CD14-positive monocyte (primary cell): ENCODE data around the gene ODR4. TPM values are rescaled to one million over a fixed set of nuclear protein-coding genes. Genes with fewer than 3 reads are reported as not detected.
A peak's percentile ranks its signal among the peaks of the same experiment; 100 is the strongest.
"Not testable (repeated sequence)": the region's sequence is repeated elsewhere in the genome, so short reads cannot be mapped to it uniquely, and the experiment has no call there.

Source experiments
- DNase-seq, 3 donors: peaks; one replicate each; pipeline ENCODE4 v3.0.0-alpha.2; 2011 to 2022
- H2AFZ ChIP-seq: 2 replicates; pipeline ENCODE4 v1.6.0; 2012; ENCODE audit warnings: mild to moderate bottlenecking, low read depth, low read length, inconsistent platforms; ENCODE audit not compliant: insufficient read depth, poor library complexity, severe bottlenecking
- H3K27ac ChIP-seq, 2 donors: 1 replicate in 1 of 2; 2 replicates in 1 of 2; pipeline ENCODE4 v1.5.1; 2012 to 2013; ENCODE audit warnings: low read length in 2 of 2, control low read depth in 1 of 2, inconsistent platforms in 1 of 2, low read depth in 1 of 2, mild to moderate bottlenecking in 1 of 2
- H3K27me3 ChIP-seq, 2 donors: one replicate each; pipeline versions ENCODE4 v1.6.0 to v1.6.1; 2011 to 2013; ENCODE audit warnings: low read length in 2 of 2; ENCODE audit not compliant: control insufficient read depth in 2 of 2, insufficient read depth in 2 of 2
- H3K36me3 ChIP-seq, 2 donors: replicated peaks in 1 of 2; 1 replicate in 1 of 2; 2 replicates in 1 of 2; pipeline versions ENCODE4 v1.5.1 to v1.6.1; 2012 to 2013; ENCODE audit warnings: low read length in 2 of 2, control low read depth in 1 of 2, inconsistent platforms in 1 of 2, mild to moderate bottlenecking in 1 of 2; ENCODE audit not compliant: insufficient read depth in 2 of 2, control insufficient read depth in 1 of 2
- H3K4me1 ChIP-seq, 2 donors: 1 replicate in 1 of 2; 2 replicates in 1 of 2; pipeline versions ENCODE4 v1.5.1 to v1.6.1; 2012 to 2013; ENCODE audit warnings: low read length in 2 of 2, control low read depth in 1 of 2, inconsistent platforms in 1 of 2, mild to moderate bottlenecking in 1 of 2, moderate library complexity in 1 of 2; ENCODE audit not compliant: insufficient read depth in 2 of 2, control insufficient read depth in 1 of 2
- H3K4me2 ChIP-seq: replicated peaks from 2 replicates; pipeline ENCODE3; 2012; ENCODE audit warnings: low read length, moderate library complexity, mild to moderate bottlenecking; ENCODE audit not compliant: poor library complexity, severe bottlenecking; ENCODE audit errors: extremely low read depth
- H3K4me3 ChIP-seq, 3 experiments: fragments of 200-600 bp in 1 of 3; sonication (generic) in 1 of 3; replicated peaks in 1 of 3; 1 replicate in 2 of 3; 2 replicates in 1 of 3; pipeline ENCODE4 v1.5.1; 2011 to 2013; ENCODE audit warnings: low read length in 3 of 3, mild to moderate bottlenecking in 3 of 3, control low read depth in 2 of 3, low read depth in 2 of 3, inconsistent platforms in 1 of 3, moderate library complexity in 1 of 3
- H3K79me2 ChIP-seq: 2 replicates; pipeline ENCODE4 v1.6.0; 2012; ENCODE audit warnings: mild to moderate bottlenecking, control low read depth, inconsistent platforms, low read length, moderate library complexity; ENCODE audit not compliant: insufficient read depth
- H3K9ac ChIP-seq: 2 replicates; pipeline ENCODE4 v1.6.0; 2017; ENCODE audit warnings: low read length, mild to moderate bottlenecking; ENCODE audit not compliant: insufficient read depth, poor library complexity, severe bottlenecking
- H3K9me3 ChIP-seq, 2 donors: replicated peaks in 1 of 2; 1 replicate in 1 of 2; 2 replicates in 1 of 2; pipeline versions ENCODE4 v1.5.1 to v1.6.1; 2012 to 2013; ENCODE audit warnings: low read length in 2 of 2, control low read depth in 1 of 2; ENCODE audit not compliant: control insufficient read depth in 1 of 2, insufficient read depth in 1 of 2
- H4K20me1 ChIP-seq: 2 replicates; pipeline ENCODE4 v1.6.0; 2012; ENCODE audit warnings: mild to moderate bottlenecking, low read length, control low read depth, moderate library complexity; ENCODE audit not compliant: insufficient read depth
- H3K27ac Mint-ChIP-seq, 7 donors: one replicate each; pipeline ENCODE4 v1.8.0; 2020; ENCODE audit warnings: mild to moderate bottlenecking in 7 of 7, mixed read lengths in 7 of 7, moderate library complexity in 6 of 7, inconsistent platforms in 2 of 7
- H3K27me3 Mint-ChIP-seq, 3 donors: one replicate each; pipeline ENCODE4 v1.8.0; 2021 to 2022; ENCODE audit warnings: low read depth in 3 of 3, mild to moderate bottlenecking in 3 of 3, mixed read lengths in 3 of 3, moderate library complexity in 3 of 3, inconsistent platforms in 1 of 3
- H3K36me3 Mint-ChIP-seq, 2 donors: one replicate each; pipeline ENCODE4 v1.8.0; 2020; ENCODE audit warnings: mixed read lengths in 2 of 2, inconsistent platforms in 1 of 2, mild to moderate bottlenecking in 1 of 2
- H3K4me1 Mint-ChIP-seq: one replicate; pipeline ENCODE4 v1.8.0; 2020; ENCODE audit warnings: mild to moderate bottlenecking, mixed read lengths
- H3K4me3 Mint-ChIP-seq, 2 donors: one replicate each; pipeline ENCODE4 v1.8.0; 2020; ENCODE audit warnings: mild to moderate bottlenecking in 2 of 2, mixed read lengths in 2 of 2, moderate library complexity in 1 of 2
- H3K9me3 Mint-ChIP-seq, 7 donors: one replicate each; pipeline ENCODE4 v1.8.0; 2020 to 2022; ENCODE audit warnings: mixed read lengths in 7 of 7, mild to moderate bottlenecking in 6 of 7, moderate library complexity in 6 of 7, inconsistent platforms in 2 of 7
- CTCF ChIP-seq: fragments of 200-600 bp; IDR thresholded peaks from one replicate; pipeline ENCODE4 v1.8.0; 2022; ENCODE audit warnings: antibody characterized with exemption, mild to moderate bottlenecking
- WGBS: methylation state at CpG from one replicate; pipeline ENCODE4 v1.1.5; 2013; ENCODE audit warnings: missing lambda C conversion rate; ENCODE audit not compliant: insufficient coverage; 5-methylcytosine and 5-hydroxymethylcytosine counted together
- intact Hi-C, 2 donors: fragments of 100-400 bp; cut with micrococcal nuclease; formaldehyde crosslinking; loops; one replicate each; pipeline versions ENCODE4 v1.15.0 to v1.15.1; 2023
- polyA plus RNA-seq, 3 donors: library from polyadenylated mRNA; depleted of rRNA in 1 of 3; unstranded in 2 of 3; stranded (reverse) in 1 of 3; fragments of 300-500 nt in 2 of 3; fragments of >200 nt in 1 of 3; fragmentation: Illumina TruSeq in 2 of 3; gene quantifications; 1 replicate in 2 of 3; 2 replicates in 1 of 3; pipeline ENCODE4 v1.2.3, GENCODE V29; 2012 to 2021

The ODR4 gene
- polyA plus RNA-seq, 3 donors = 6.4 to 10.1 (median 9.7) TPM

GRCh38 chr1:186463926-186464325 lies 88.3 kb downstream of the ODR4 start:
- Mint-ChIP-seq H3K9me3 (peaks cover 2 to 16% (median 5%) of the 10 kb centered on the region in 7 donors), H3K36me3 (peaks cover 0 to 2% of the 10 kb centered on the region in 2 donors), H3K27ac (no peak overlapping the region), H3K27me3 (peaks cover 0 to 3% (median 1%) of the 10 kb centered on the region in 3 donors), H3K4me1 (peaks cover 3% of the 10 kb centered on the region), H3K4me3 (no peak overlapping the region)
- H3K4me3 ChIP-seq = no peak overlapping the region
- intact Hi-C loops = no loop called here
- H3K9me3 ChIP-seq = peaks cover 0 to 4% of the 10 kb centered on the region in 2 donors
- H2AFZ ChIP-seq = no peak overlapping the region
- H3K4me1 ChIP-seq = no peaks in the 10 kb centered on the region
- WGBS = no CpG with 5 or more reads among the region's 3 CpGs
- no peaks in the 10 kb centered on the region for H3K36me3 ChIP-seq
- H3K27ac ChIP-seq = no peak overlapping the region
- no peaks in the 10 kb centered on the region for H3K79me2 ChIP-seq
- no peak for TF ChIP-seq CTCF
- no peaks in the 10 kb centered on the region for H4K20me1 ChIP-seq
- no peak overlapping the region for H3K4me2 ChIP-seq
- no peak overlapping the region for H3K9ac ChIP-seq
- DNase-seq = no peak
- H3K27me3 ChIP-seq = no peaks in the 10 kb centered on the region

- H3K27me3 Mint-ChIP-seq, H3K4me1 Mint-ChIP-seq, H3K4me2 ChIP-seq, H4K20me1 ChIP-seq, H3K27me3 ChIP-seq, H3K36me3 Mint-ChIP-seq, H3K9me3 ChIP-seq, H3K4me1 ChIP-seq, DNase-seq, H3K9ac ChIP-seq, H3K4me3 Mint-ChIP-seq, H2AFZ ChIP-seq, H3K4me3 ChIP-seq, H3K36me3 ChIP-seq, intact Hi-C loops, H3K27ac ChIP-seq, H3K79me2 ChIP-seq: not testable (repeated sequence)
- peaks cover 2 to 16% (median 5%) of the 10 kb centered on the region in 7 donors for H3K9me3 Mint-ChIP-seq
- H3K27ac Mint-ChIP-seq = peak overlapping the region in 1 of 7 donors; percentile 36
Observed at GRCh38 chr1:186465491-186465890, 89.9 kb downstream of the ODR4 start.
